SK-N-SH (cell line): ENCODE data around the gene CHPF. TPM values are rescaled to one million over a fixed set of nuclear protein-coding genes. Genes with fewer than 3 reads are reported as not detected.

Experiments used
- CTCF ChIA-PET: fragments of 300-600, 350-600 bp; formaldehyde crosslinking; extraction: SDS; loops from one replicate; lab custom pipeline; 2021; lab: Yijun Ruan, JAX
- POLR2A ChIA-PET: fragments of 350-600 bp; sonication (Branson Sonifier 250); formaldehyde crosslinking; extraction: SDS; loops from one replicate; lab custom pipeline; 2020; ENCODE audit warnings: antibody characterized with exemption, inconsistent platforms; lab: Yijun Ruan, JAX
- DNase-seq: peaks from one replicate; pipeline ENCODE4 v3.0.0; 2012
- H2AFZ ChIP-seq: fragments of 200-600 bp; sonication (generic); 2 replicates; pipeline ENCODE4 v1.8.1; 2016; ENCODE audit warnings: antibody characterized with exemption, mild to moderate bottlenecking, low read depth
- H3F3A ChIP-seq: fragments of 200-600 bp; sonication (generic); replicated peaks from 2 replicates; pipeline ENCODE3; 2016; ENCODE audit warnings: antibody characterized with exemption, mild to moderate bottlenecking; ENCODE audit not compliant: insufficient read depth
- H3K27ac ChIP-seq, 2 experiments: fragments of 200-500 bp in 1 of 2; fragments of 200-600 bp in 1 of 2; sonication (Bioruptor generic) in 1 of 2; sonication (generic), shearing (Covaris generic) in 1 of 2; 2 replicates each; pipeline versions ENCODE4 v1.5.1 to v1.6.1; 2014 to 2016; ENCODE audit warnings: low read depth in 2 of 2, inconsistent platforms in 1 of 2, low read length in 1 of 2, mild to moderate bottlenecking in 1 of 2, mixed read lengths in 1 of 2
- H3K27me3 ChIP-seq: fragments of 200-600 bp; sonication (generic), shearing (Covaris generic); 2 replicates; pipeline ENCODE4 v1.6.1; 2016; ENCODE audit warnings: mixed run types; ENCODE audit not compliant: insufficient read depth
- H3K36me3 ChIP-seq, 2 experiments: fragments of 200-500 bp in 1 of 2; fragments of 200-600 bp in 1 of 2; sonication (Bioruptor generic) in 1 of 2; sonication (generic) in 1 of 2; replicated peaks in 1 of 2; 2 replicates each; pipeline versions ENCODE3 to v1.5.1; 2014 to 2016; ENCODE audit warnings: low read length in 1 of 2, mild to moderate bottlenecking in 1 of 2; ENCODE audit not compliant: insufficient read depth in 2 of 2, control insufficient read depth in 1 of 2
- H3K4me1 ChIP-seq, 2 experiments: fragments of 200-500 bp in 1 of 2; fragments of 200-600 bp in 1 of 2; sonication (Bioruptor generic) in 1 of 2; sonication (generic), shearing (Covaris generic) in 1 of 2; 2 replicates each; pipeline versions ENCODE4 v1.5.1 to v1.6.1; 2014 to 2016; ENCODE audit warnings: low read depth in 1 of 2, low read length in 1 of 2, mixed run types in 1 of 2; ENCODE audit not compliant: insufficient read depth in 2 of 2, control insufficient read depth in 1 of 2
- H3K4me2 ChIP-seq: fragments of 200-600 bp; sonication (generic), shearing (Covaris generic); 2 replicates; pipeline ENCODE4 v1.6.1; 2017; ENCODE audit warnings: mixed run types
- H3K4me3 ChIP-seq, 2 experiments: fragments of 200-500 bp in 1 of 2; fragments of 200-600 bp in 1 of 2; sonication (Bioruptor generic) in 1 of 2; sonication (generic), shearing (Covaris generic) in 1 of 2; 2 replicates each; pipeline versions ENCODE4 v1.5.1 to v1.8.1; 2014 to 2016; ENCODE audit warnings: low read depth in 2 of 2, inconsistent platforms in 1 of 2, low read length in 1 of 2, mild to moderate bottlenecking in 1 of 2, mixed read lengths in 1 of 2, moderate library complexity in 1 of 2
- H3K79me2 ChIP-seq: fragments of 200-600 bp; sonication (generic); 2 replicates; pipeline ENCODE4 v1.8.1; 2017; ENCODE audit warnings: mild to moderate bottlenecking; ENCODE audit not compliant: insufficient read depth
- H3K9ac ChIP-seq: fragments of 200-600 bp; sonication (generic); 2 replicates; pipeline ENCODE4 v1.6.1; 2017; ENCODE audit warnings: mixed run types
- H3K9me2 ChIP-seq: fragments of 200-600 bp; sonication (generic); 2 replicates; pipeline ENCODE4 v1.6.1; 2017; ENCODE audit warnings: mixed run types
- H3K9me3 ChIP-seq: fragments of 200-600 bp; sonication (generic); 2 replicates; pipeline ENCODE4 v1.6.1; 2017; ENCODE audit warnings: mixed run types, mild to moderate bottlenecking, moderate library complexity
- H4K20me1 ChIP-seq: fragments of 200-600 bp; sonication (generic); 2 replicates; pipeline ENCODE4 v1.6.1; 2017; ENCODE audit warnings: mild to moderate bottlenecking, mixed run types; ENCODE audit not compliant: insufficient read depth
- ELF1 ChIP-seq: IDR thresholded peaks from 2 replicates; pipeline ENCODE4 v1.4.0; 2012
- EP300 ChIP-seq, 2 experiments: IDR thresholded peaks; 2 replicates each; pipeline versions ENCODE4 v1.4.0 to v1.6.1; 2012; ENCODE audit warnings: borderline replicate concordance in 1 of 2, low read depth in 1 of 2, low read length in 1 of 2
- IRF3 ChIP-seq: fragments of 150-350 bp; IDR thresholded peaks from 2 replicates; pipeline ENCODE4 v1.6.1; 2016; ENCODE audit warnings: mild to moderate bottlenecking, low read depth, low read length
- JUND ChIP-seq: IDR thresholded peaks from 2 replicates; pipeline ENCODE4 v1.4.0; 2012
- REST ChIP-seq: IDR thresholded peaks from 2 replicates; pipeline ENCODE4 v1.6.1; 2012; ENCODE audit warnings: mild to moderate bottlenecking, low read depth, low read length, moderate library complexity
- RFX5 ChIP-seq: IDR thresholded peaks from 2 replicates; pipeline ENCODE4 v1.6.1; 2012; ENCODE audit warnings: mild to moderate bottlenecking, improper control_type of control experiment, low read length
- TAF1 ChIP-seq: IDR thresholded peaks from 2 replicates; pipeline ENCODE4 v1.6.1; 2012; ENCODE audit warnings: low read depth, mild to moderate bottlenecking, low read length, moderate library complexity, borderline replicate concordance
- TEAD4 ChIP-seq: IDR thresholded peaks from 2 replicates; pipeline ENCODE4 v1.4.0; 2012; ENCODE audit warnings: mild to moderate bottlenecking, borderline replicate concordance; ENCODE audit not compliant: insufficient read depth
- YY1 ChIP-seq: IDR thresholded peaks from 2 replicates; pipeline ENCODE4 v1.4.0; 2012; ENCODE audit warnings: low read depth, mild to moderate bottlenecking
- WGBS: methylation state at CpG from one replicate; pipeline ENCODE4 v1.1.6; 2017; ENCODE audit warnings: low lambda C conversion rate; 5-methylcytosine and 5-hydroxymethylcytosine counted together
- polyA plus RNA-seq, 3 experiments: library from polyadenylated mRNA; depleted of rRNA; stranded (reverse); fragments of >200 nt; gene quantifications; 2 replicates each; pipeline ENCODE4 v1.2.3, GENCODE V29; 2012

CHPF gene
- polyA plus RNA-seq, 1 of the 3 experiments (the other 2 are of a cell fraction) = 141 TPM

- H3K27me3 ChIP-seq = peaks cover 30% of the 10 kb centered on the region
- H3K9ac ChIP-seq = no peak overlapping the region
- no peaks in the 10 kb centered on the region for H4K20me1 ChIP-seq
- WGBS = 65% methylated on average over 10 of the region's 10 CpGs
- H2AFZ ChIP-seq = no peak overlapping the region
- CTCF ChIA-PET = interaction anchor here (0.8 to 62.1 kb wide), 6 partner anchors 3 to 223 kb away, joined by 4 to 2824 read pairs (median 140); partner anchors contain the start of genes ASIC4, CHPF, GMPPA and TMEM198
- no peak overlapping the region for H3K4me3 ChIP-seq
- H3K4me2 ChIP-seq = no peak overlapping the region
- no peaks in the 10 kb centered on the region for H3K79me2 ChIP-seq
- peaks cover 12 to 84% of the 10 kb centered on the region in 2 experiments; a peak in 1 of 4 replicates for H3K4me1 ChIP-seq
- no peak overlapping the region for H3K27ac ChIP-seq
- H3K9me2 ChIP-seq = no peaks in the 10 kb centered on the region
- DNase-seq = no peak
- POLR2A ChIA-PET = interaction anchor here (0.8 to 13.5 kb wide), 3 partner anchors 9 to 42 kb away, joined by 3 to 210 read pairs (median 36); no protein-coding TSS in a partner anchor
- H3F3A ChIP-seq = no peaks in the 10 kb centered on the region
- no peaks in the 10 kb centered on the region for H3K9me3 ChIP-seq
- TF ChIP-seq TEAD4 (no peak), TAF1 (no peak), ELF1 (no peak)
- H3K36me3 ChIP-seq = no peaks in the 10 kb centered on the region
Measured at GRCh38 chr2:219517954-219518778, 25.4 kb downstream of the CHPF start.

- H3K4me3 ChIP-seq = no peak overlapping the region
- no peak for DNase-seq
- no peak overlapping the region for H3K27ac ChIP-seq
- 79% methylated on average over 7 of the region's 7 CpGs for WGBS
- H3F3A ChIP-seq = no peaks in the 10 kb centered on the region
- no peaks in the 10 kb centered on the region for H3K9me3 ChIP-seq
- no peak overlapping the region for H3K4me2 ChIP-seq
- H3K9me2 ChIP-seq = no peaks in the 10 kb centered on the region
- H3K36me3 ChIP-seq = no peaks in the 10 kb centered on the region
- no peaks in the 10 kb centered on the region for H3K79me2 ChIP-seq
- no peaks in the 10 kb centered on the region for H4K20me1 ChIP-seq
- H3K4me1 ChIP-seq = peaks cover 12 to 94% of the 10 kb centered on the region in 2 experiments; a peak in 2 of 4 replicates
- ChIA-PET CTCF (interaction anchor here (1.6 to 62.1 kb wide), 4 partner anchors 2 to 114 kb away, joined by 5 to 2824 read pairs (median 1418); partner anchors contain the start of genes ASIC4, CHPF, GMPPA and TMEM198), POLR2A (interaction anchor here (13.5 kb wide), 1 partner anchor 10 kb away, joined by 210 read pairs; no protein-coding TSS in a partner anchor)
- no peak for TF ChIP-seq YY1
- no peak for TF ChIP-seq JUND
- no peak overlapping the region for H3K9ac ChIP-seq
- H3K27me3 ChIP-seq = peaks cover 33% of the 10 kb centered on the region
- no peak overlapping the region for H2AFZ ChIP-seq
Measured at GRCh38 chr2:219516888-219517287, 26.7 kb downstream of the CHPF start.

GRCh38 chr2:219515874-219516629 lies 27.6 kb downstream of the CHPF start:
- H3K4me3 ChIP-seq = peak overlapping the region in 1 of 2 experiments; percentile 7; a peak in 1 of 4 replicates
- H3K27me3 ChIP-seq = peaks cover 33% of the 10 kb centered on the region
- H3K4me2 ChIP-seq = no peak overlapping the region
- H3K4me1 ChIP-seq = peaks cover 3 to 94% of the 10 kb centered on the region in 2 experiments; a peak in 2 of 4 replicates
- no peaks in the 10 kb centered on the region for H3K36me3 ChIP-seq
- H4K20me1 ChIP-seq = no peaks in the 10 kb centered on the region
- H2AFZ ChIP-seq = no peak overlapping the region
- POLR2A ChIA-PET = interaction anchor here (5.4 to 13.5 kb wide), 2 partner anchors 11 to 17 kb away, joined by 40 to 210 read pairs; partner anchors contain the start of gene GMPPA
- no peak overlapping the region for H3K9ac ChIP-seq
- DNase-seq = no peak
- CTCF ChIA-PET = interaction anchor here (2.1 to 62.1 kb wide), 4 partner anchors 1 to 113 kb away, joined by 6 to 2824 read pairs (median 1418); partner anchors contain the start of genes ASIC4, CHPF, GMPPA and TMEM198
- H3K79me2 ChIP-seq = no peaks in the 10 kb centered on the region
- H3K9me3 ChIP-seq = no peaks in the 10 kb centered on the region
- H3F3A ChIP-seq = no peaks in the 10 kb centered on the region
- H3K9me2 ChIP-seq = no peaks in the 10 kb centered on the region
- WGBS = 81% methylated on average over 17 of the region's 17 CpGs
- peak overlapping the region in 1 of 2 experiments; percentile 96; a peak in 2 of 4 replicates for H3K27ac ChIP-seq
- TF ChIP-seq TEAD4 = no peak
- no peak for TF ChIP-seq EP300 (IDR thresholded peaks at IDR 0.05; ENCODE audit: borderline replicate concordance in 1 of 2, low read depth in 1 of 2, low read length in 1 of 2)
- TF ChIP-seq IRF3 = no peak
- TF ChIP-seq REST = no peak
- no peak for TF ChIP-seq JUND
- no peak for TF ChIP-seq RFX5
